Neural progenitor cell (in vitro differentiated cells): ENCODE results near the gene SKA2.

ENCODE experiments used
- EZH2 ChIP-seq: fragments of 200-600 bp; sonication (generic); IDR thresholded peaks from 2 replicates; pipeline ENCODE4 v1.6.1; 2017; ENCODE audit warnings: antibody characterized with exemption, mild to moderate bottlenecking, moderate library complexity
- EZH2phosphoT487 ChIP-seq: fragments of 200-600 bp; sonication (generic); IDR thresholded peaks from 2 replicates; pipeline ENCODE4 v1.6.1; 2017; ENCODE audit warnings: antibody characterized with exemption
- TF ChIP-seq, protein P1 (sequence below): fragments of 200-600 bp; sonication (generic); IDR thresholded peaks from 2 replicates; pipeline ENCODE4 v1.5.1; 2017; ENCODE audit warnings: antibody characterized with exemption, mild to moderate bottlenecking

DNA sequence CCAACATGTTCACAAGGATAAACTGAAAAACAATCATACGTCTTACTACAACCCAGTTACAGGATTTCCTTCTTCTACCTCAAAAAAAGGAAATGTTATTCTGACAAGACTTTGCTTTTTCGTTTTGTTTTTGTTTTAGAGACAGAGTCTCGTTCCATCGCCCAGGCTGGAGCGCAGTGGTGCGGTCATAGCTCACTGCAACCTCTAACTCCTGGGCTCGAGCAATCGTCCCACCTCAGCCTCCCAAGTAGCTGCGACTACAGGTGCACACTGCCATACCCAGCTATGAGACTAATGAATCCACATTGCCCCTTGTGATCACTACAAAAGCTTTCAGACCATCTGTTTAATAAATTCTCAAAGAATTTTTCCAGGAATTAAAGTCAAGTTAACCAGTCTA is 39.5 kb downstream of the SKA2 start:
- TF ChIP-seq, protein P1, sequence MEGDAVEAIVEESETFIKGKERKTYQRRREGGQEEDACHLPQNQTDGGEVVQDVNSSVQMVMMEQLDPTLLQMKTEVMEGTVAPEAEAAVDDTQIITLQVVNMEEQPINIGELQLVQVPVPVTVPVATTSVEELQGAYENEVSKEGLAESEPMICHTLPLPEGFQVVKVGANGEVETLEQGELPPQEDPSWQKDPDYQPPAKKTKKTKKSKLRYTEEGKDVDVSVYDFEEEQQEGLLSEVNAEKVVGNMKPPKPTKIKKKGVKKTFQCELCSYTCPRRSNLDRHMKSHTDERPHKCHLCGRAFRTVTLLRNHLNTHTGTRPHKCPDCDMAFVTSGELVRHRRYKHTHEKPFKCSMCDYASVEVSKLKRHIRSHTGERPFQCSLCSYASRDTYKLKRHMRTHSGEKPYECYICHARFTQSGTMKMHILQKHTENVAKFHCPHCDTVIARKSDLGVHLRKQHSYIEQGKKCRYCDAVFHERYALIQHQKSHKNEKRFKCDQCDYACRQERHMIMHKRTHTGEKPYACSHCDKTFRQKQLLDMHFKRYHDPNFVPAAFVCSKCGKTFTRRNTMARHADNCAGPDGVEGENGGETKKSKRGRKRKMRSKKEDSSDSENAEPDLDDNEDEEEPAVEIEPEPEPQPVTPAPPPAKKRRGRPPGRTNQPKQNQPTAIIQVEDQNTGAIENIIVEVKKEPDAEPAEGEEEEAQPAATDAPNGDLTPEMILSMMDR = no peak
- no peak for TF ChIP-seq EZH2
- no peak for TF ChIP-seq EZH2phosphoT487
